ENCODE results near the gene MT1F.

- TF ChIP-seq, protein P1, sequence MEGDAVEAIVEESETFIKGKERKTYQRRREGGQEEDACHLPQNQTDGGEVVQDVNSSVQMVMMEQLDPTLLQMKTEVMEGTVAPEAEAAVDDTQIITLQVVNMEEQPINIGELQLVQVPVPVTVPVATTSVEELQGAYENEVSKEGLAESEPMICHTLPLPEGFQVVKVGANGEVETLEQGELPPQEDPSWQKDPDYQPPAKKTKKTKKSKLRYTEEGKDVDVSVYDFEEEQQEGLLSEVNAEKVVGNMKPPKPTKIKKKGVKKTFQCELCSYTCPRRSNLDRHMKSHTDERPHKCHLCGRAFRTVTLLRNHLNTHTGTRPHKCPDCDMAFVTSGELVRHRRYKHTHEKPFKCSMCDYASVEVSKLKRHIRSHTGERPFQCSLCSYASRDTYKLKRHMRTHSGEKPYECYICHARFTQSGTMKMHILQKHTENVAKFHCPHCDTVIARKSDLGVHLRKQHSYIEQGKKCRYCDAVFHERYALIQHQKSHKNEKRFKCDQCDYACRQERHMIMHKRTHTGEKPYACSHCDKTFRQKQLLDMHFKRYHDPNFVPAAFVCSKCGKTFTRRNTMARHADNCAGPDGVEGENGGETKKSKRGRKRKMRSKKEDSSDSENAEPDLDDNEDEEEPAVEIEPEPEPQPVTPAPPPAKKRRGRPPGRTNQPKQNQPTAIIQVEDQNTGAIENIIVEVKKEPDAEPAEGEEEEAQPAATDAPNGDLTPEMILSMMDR (IDR thresholded peaks at IDR 0.05) = no peak
- TF ChIP-seq EZH2 (IDR thresholded peaks at IDR 0.05; ENCODE audit: borderline replicate concordance, insufficient read depth, low read depth, low read length, poor library complexity, severe bottlenecking) = no peak
Observed at GRCh38 chr16:56630134-56630533, 27.6 kb upstream of the MT1F start.
